Liver (tissue), 9 donors: ENCODE results near the gene C9orf50. TPM values are rescaled to one million over a fixed set of nuclear protein-coding genes. Genes with fewer than 3 reads are reported as not detected.

Source experiments
- DNase-seq: peaks from one replicate; pipeline ENCODE4 v3.0.0-alpha.2; 2017; ENCODE audit warnings: low spot score
- H3K27ac ChIP-seq, 2 donors: one replicate each; pipeline ENCODE4 v1.7.0; 2013; ENCODE audit warnings: inconsistent platforms in 2 of 2, low read length in 2 of 2, control low read depth in 1 of 2, low read depth in 1 of 2, mild to moderate bottlenecking in 1 of 2
- H3K27me3 ChIP-seq, 4 donors: one replicate each; pipeline versions ENCODE4 v1.6.1 to v1.7.0; 2013; ENCODE audit warnings: low read length in 3 of 4, inconsistent platforms in 1 of 4, mild to moderate bottlenecking in 1 of 4, moderate library complexity in 1 of 4; ENCODE audit not compliant: control insufficient read depth in 4 of 4, insufficient read depth in 4 of 4
- H3K36me3 ChIP-seq, 4 donors: one replicate each; pipeline versions ENCODE4 v1.6.1 to v1.7.0; 2013; ENCODE audit warnings: low read length in 3 of 4, mild to moderate bottlenecking in 3 of 4, low read depth in 1 of 4, moderate library complexity in 1 of 4; ENCODE audit not compliant: control insufficient read depth in 4 of 4, insufficient read depth in 3 of 4
- H3K4me1 ChIP-seq, 4 donors: one replicate each; pipeline versions ENCODE4 v1.6.1 to v1.7.0; 2013; ENCODE audit warnings: low read length in 3 of 4, mild to moderate bottlenecking in 3 of 4, moderate library complexity in 1 of 4; ENCODE audit not compliant: control insufficient read depth in 4 of 4, insufficient read depth in 4 of 4
- H3K4me3 ChIP-seq, 3 donors: one replicate each; pipeline versions ENCODE4 v1.6.1 to v1.7.0; 2013; ENCODE audit warnings: low read length in 3 of 3, control low read depth in 1 of 3, low read depth in 1 of 3, mild to moderate bottlenecking in 1 of 3
- H3K9ac ChIP-seq, 2 donors: one replicate each; pipeline ENCODE4 v1.7.0; 2013; ENCODE audit warnings: low read length in 2 of 2, mild to moderate bottlenecking in 2 of 2, moderate library complexity in 2 of 2, control low read depth in 1 of 2, low read depth in 1 of 2
- H3K9me3 ChIP-seq, 4 donors: one replicate each; pipeline versions ENCODE4 v1.6.1 to v1.7.0; 2013; ENCODE audit warnings: low read length in 3 of 4; ENCODE audit not compliant: control insufficient read depth in 4 of 4
- ATF3 ChIP-seq: IDR thresholded peaks from 2 replicates; pipeline ENCODE4 v1.6.1; 2016; ENCODE audit warnings: antibody characterized with exemption
- CTCF ChIP-seq: fragments of 150-350 bp; IDR thresholded peaks from 2 replicates; pipeline ENCODE4 v1.5.1; 2017; ENCODE audit warnings: improper control_type of control experiment, low read depth, low read length; ENCODE audit not compliant: missing input control
- EGR1 ChIP-seq, 2 donors: IDR thresholded peaks; 2 replicates each; pipeline ENCODE4 v1.6.1; 2016 to 2018; ENCODE audit warnings: antibody characterized with exemption in 2 of 2, low read depth in 2 of 2
- FOXA1 ChIP-seq: IDR thresholded peaks from 2 replicates; pipeline ENCODE4 v1.6.1; 2016; ENCODE audit warnings: antibody characterized with exemption
- GABPA ChIP-seq, 2 donors: IDR thresholded peaks in 1 of 2; conservative IDR thresholded peaks in 1 of 2; 2 replicates each; pipeline ENCODE4 v1.6.1; 2016; ENCODE audit warnings: antibody characterized with exemption in 2 of 2, mild to moderate bottlenecking in 1 of 2, moderate library complexity in 1 of 2
- HNF4A ChIP-seq, 2 donors: conservative IDR thresholded peaks; 2 replicates each; pipeline ENCODE4 v1.6.1; 2016; ENCODE audit warnings: antibody characterized with exemption in 2 of 2, mild to moderate bottlenecking in 2 of 2
- HNF4G ChIP-seq: IDR thresholded peaks from 2 replicates; pipeline ENCODE4 v1.6.1; 2016; ENCODE audit warnings: antibody characterized with exemption
- JUND ChIP-seq, 2 donors: IDR thresholded peaks; 2 replicates each; pipeline ENCODE4 v1.6.1; 2016; ENCODE audit warnings: antibody characterized with exemption in 2 of 2
- MAX ChIP-seq: IDR thresholded peaks from 2 replicates; pipeline ENCODE4 v1.6.1; 2016; ENCODE audit warnings: antibody characterized with exemption
- NR2F2 ChIP-seq: IDR thresholded peaks from 2 replicates; pipeline ENCODE4 v1.6.1; 2016; ENCODE audit warnings: antibody characterized with exemption
- RAD21 ChIP-seq, 2 donors: IDR thresholded peaks; 2 replicates each; pipeline ENCODE4 v1.6.1; 2016; ENCODE audit warnings: antibody characterized with exemption in 2 of 2, mild to moderate bottlenecking in 2 of 2
- REST ChIP-seq: IDR thresholded peaks from 2 replicates; pipeline ENCODE4 v1.6.1; 2016; ENCODE audit warnings: antibody characterized with exemption, mild to moderate bottlenecking
- RXRA ChIP-seq, 2 donors: IDR thresholded peaks; 2 replicates each; pipeline ENCODE4 v1.6.1; 2017 to 2018; ENCODE audit warnings: antibody characterized with exemption in 2 of 2, mild to moderate bottlenecking in 1 of 2
- SP1 ChIP-seq: IDR thresholded peaks from 2 replicates; pipeline ENCODE4 v1.6.1; 2018; ENCODE audit warnings: antibody characterized with exemption, mild to moderate bottlenecking
- TAF1 ChIP-seq: conservative IDR thresholded peaks from 2 replicates; pipeline ENCODE4 v1.6.1; 2016; ENCODE audit warnings: antibody characterized with exemption, mild to moderate bottlenecking
- ZBTB33 ChIP-seq: IDR thresholded peaks from 2 replicates; pipeline ENCODE4 v1.6.1; 2016; ENCODE audit warnings: antibody characterized with exemption
- WGBS: extraction: QIAGEN DNeasy Blood & Tissue Kit; methylation state at CpG from one replicate; pipeline ENCODE4 v1.1.7; 2013; 5-methylcytosine and 5-hydroxymethylcytosine counted together
- polyA plus RNA-seq, 2 donors: library from polyadenylated mRNA; stranded (reverse) in 1 of 2; unstranded in 1 of 2; fragments of 200-250 nt in 1 of 2; fragments of >200 nt in 1 of 2; fragmentation: Nextera tagmentation in 1 of 2; extraction: Ambion mirVana in 1 of 2; gene quantifications; one replicate each; pipeline versions ENCODE4 v1.2.1 to v1.2.3, GENCODE V29; 2013 to 2015
- total RNA-seq, 2 donors: library from RNA; depleted of rRNA; stranded (reverse); fragments of >200 nt; gene quantifications; one replicate each; pipeline ENCODE4 v1.2.3, GENCODE V29; 2014
- donor health status: healthy.
- donor health status: healthy.
- donor health status: healthy.
- donor health status: healthy.
- donor health status: healthy.

C9orf50 gene
- total and polyA plus RNA-seq, 4 donors: 0.23 TPM; not detected in 3

- DNase-seq: no peak
- Histone ChIP-seq H3K4me3 (no peak overlapping the region), H3K9me3 (no peaks in the 10 kb centered on the region), H3K27me3 (no peaks in the 10 kb centered on the region), H3K9ac (no peak overlapping the region), H3K27ac (no peak overlapping the region), H3K4me1 (no peaks in the 10 kb centered on the region), H3K36me3 (no peaks in the 10 kb centered on the region)
- TF ChIP-seq JUND (IDR thresholded peaks at IDR 0.05) (no peak), FOXA1 (no peak), TAF1 (no peak), MAX (no peak), ATF3 (no peak), HNF4G (no peak), GABPA (IDR thresholded peaks at IDR 0.05 in 1 of 2, conservative IDR thresholded peaks at IDR 0.05 in 1 of 2) (no peak), CTCF (no peak), RAD21 (IDR thresholded peaks at IDR 0.05) (no peak), REST (no peak), EGR1 (IDR thresholded peaks at IDR 0.05; ENCODE audit: low read depth in 2 of 2) (no peak), ZBTB33 (no peak), HNF4A (conservative IDR thresholded peaks at IDR 0.05) (no peak), NR2F2 (no peak), SP1 (no peak)
- 83% methylated on average over 11 of the region's 11 CpGs for WGBS
These were observed 40.5 kb downstream of the C9orf50 start for GRCh38 chr9:129580211-129580915.

- Histone ChIP-seq H3K9ac (no peak overlapping the region), H3K4me3 (no peak overlapping the region), H3K4me1 (no peaks in the 10 kb centered on the region), H3K36me3 (no peaks in the 10 kb centered on the region), H3K27ac (no peak overlapping the region), H3K27me3 (no peaks in the 10 kb centered on the region), H3K9me3 (no peaks in the 10 kb centered on the region)
- 95% methylated on average over 3 of the region's 3 CpGs for WGBS
- DNase-seq: no peak
- TF ChIP-seq CTCF (no peak), GABPA (IDR thresholded peaks at IDR 0.05 in 1 of 2, conservative IDR thresholded peaks at IDR 0.05 in 1 of 2) (no peak), RXRA (IDR thresholded peaks at IDR 0.05) (no peak), SP1 (no peak), NR2F2 (no peak), ATF3 (no peak), JUND (IDR thresholded peaks at IDR 0.05) (no peak), ZBTB33 (no peak), EGR1 (IDR thresholded peaks at IDR 0.05; ENCODE audit: low read depth in 2 of 2) (no peak), HNF4A (conservative IDR thresholded peaks at IDR 0.05) (no peak), HNF4G (no peak), FOXA1 (no peak)
These were observed 41.6 kb downstream of the C9orf50 start for GRCh38 chr9:129579294-129579693.
